Raji (cell line): ENCODE data around the gene NSMCE1.

Experiments used
- POLR2A ChIP-seq: IDR thresholded peaks from 2 replicates; pipeline ENCODE4 v1.6.1; 2011; ENCODE audit warnings: low read depth, low read length, control low read depth; ENCODE audit not compliant: insufficient read depth

NSMCE1 gene, protein sequence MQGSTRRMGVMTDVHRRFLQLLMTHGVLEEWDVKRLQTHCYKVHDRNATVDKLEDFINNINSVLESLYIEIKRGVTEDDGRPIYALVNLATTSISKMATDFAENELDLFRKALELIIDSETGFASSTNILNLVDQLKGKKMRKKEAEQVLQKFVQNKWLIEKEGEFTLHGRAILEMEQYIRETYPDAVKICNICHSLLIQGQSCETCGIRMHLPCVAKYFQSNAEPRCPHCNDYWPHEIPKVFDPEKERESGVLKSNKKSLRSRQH

DNA sequence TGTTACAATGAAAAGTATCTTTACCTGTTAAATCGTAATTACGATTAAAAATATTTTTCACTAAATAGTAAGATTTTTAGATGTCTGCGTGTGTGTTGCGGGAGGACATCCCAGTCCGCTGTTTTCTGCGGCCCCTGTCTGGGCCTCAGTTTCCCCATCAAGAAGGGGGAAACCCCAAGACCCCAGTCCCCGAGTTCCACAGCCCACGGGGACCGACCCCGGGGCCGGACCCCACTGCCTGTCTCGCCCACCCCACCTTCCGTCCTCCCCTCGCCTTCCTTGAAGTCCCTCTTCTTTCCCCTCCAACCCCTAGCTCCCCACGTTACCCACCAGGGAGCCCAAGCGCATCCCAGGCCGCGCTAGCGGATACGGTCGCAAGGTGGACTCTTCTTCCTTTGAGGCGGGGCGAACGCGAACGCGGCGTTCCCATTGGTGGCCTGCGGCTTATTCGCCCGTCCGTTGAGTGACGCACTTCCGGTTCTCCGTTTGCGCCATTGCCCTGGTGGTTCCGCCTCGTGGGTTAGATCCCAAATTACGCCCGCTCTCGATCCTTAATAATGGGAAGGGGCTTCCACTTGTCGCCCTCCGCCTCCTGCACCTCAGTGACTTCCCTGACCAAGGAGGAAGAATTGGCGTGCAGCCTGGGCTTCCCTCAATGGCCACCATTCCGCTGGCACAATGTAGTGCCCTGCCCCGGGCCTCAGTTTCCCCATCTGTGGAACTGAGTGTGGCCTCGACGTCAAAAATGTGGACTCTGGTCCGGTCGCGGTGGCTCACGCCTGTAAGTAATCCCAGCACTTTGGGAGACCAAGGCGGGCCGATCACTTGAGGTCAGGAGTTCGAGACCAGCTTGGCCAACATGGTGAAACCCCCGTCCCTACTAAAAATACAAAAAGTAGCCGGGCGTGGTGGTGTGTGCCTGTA is at the start of gene NSMCE1:
Gene NSMCE1, minus strand, starts transcription at position 397 of the 924 bp plus-strand sequence. CDS start 11,202 bp downstream, outside the sequence.
- TF ChIP-seq POLR2A: peak; percentile 87

DNA sequence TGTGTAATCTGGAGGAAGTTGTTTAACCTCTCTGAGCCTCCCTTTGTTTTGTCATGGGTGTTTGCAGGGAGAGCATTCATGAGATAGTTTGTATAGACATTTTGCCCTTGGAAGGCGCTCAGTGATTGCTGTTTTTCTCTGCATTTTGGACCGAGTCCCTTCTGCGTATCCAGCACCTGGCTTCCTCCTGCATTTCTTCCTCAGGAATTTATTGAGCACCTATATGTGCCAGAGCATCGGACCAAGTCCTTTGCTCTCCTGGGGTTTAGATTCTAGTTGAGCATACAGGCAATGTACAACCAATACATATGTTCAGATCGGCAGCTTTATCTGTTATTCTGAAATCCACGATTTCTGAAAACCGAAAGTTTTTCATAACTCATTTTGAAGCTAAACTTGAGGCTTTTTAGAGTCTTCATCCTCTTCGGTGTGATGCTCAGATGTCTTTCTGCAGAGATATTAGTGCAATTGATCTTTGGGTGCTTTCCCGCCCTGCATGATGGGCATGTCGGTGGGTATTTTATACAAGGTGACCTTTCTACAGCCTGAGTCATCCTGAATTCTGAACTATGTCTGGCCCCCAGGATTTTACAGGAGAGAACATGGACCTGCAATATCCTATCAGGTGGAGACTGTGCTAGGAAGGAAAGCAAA is 49.3 kb upstream of the NSMCE1 start:
- no peak for TF ChIP-seq POLR2A

DNA sequence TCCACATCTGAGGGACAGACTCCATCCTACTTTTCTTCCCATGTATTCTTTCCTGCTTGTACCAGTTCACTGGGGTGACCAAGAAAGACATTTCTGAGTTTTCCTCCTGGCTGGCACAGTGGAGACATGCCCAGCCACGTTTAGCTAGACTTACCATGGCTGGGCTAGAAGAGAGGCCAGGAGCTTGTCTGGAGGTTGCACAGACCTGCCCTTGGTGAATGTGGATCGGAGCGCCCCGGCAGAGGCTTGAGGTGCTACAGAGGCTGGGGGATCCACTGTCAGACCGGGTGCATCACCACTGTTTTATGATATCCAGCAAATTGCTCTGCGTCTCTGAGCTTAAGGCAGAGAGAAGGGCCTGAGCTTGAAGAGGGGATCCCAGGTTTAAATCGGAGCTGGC is 48.7 kb upstream of the NSMCE1 start:
- TF ChIP-seq POLR2A: no peak

DNA sequence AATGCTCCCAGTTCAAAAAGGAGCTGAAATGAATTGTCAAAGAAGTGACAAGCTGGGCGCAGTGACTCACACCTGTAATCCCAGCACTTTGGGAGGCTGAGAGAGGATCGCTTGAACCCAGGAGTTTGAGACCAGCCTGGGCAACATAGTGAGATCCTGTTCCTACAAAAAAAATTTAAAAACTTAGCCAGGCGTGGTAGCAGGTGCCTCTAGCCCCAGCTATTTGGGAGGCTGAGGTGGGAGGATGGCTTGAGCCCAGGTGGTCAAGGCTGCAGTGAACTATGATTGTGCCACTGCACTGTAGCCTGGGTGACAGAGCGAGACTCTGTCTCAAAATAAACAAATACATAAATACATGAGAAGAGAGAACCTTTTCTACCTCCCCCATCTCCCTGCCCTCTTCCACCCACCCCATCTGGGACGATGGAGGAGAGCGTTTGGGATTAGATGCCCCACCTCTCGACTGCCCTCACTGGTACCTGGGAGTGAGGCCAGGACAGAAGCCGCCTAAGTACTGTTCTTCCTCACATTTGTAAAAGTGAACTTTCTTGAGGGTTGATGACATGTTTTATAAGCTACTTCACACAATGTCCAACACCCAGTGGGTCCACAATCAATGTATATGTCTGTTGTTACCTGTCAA is 47.6 kb upstream of the NSMCE1 start:
- TF ChIP-seq POLR2A: no peak

DNA sequence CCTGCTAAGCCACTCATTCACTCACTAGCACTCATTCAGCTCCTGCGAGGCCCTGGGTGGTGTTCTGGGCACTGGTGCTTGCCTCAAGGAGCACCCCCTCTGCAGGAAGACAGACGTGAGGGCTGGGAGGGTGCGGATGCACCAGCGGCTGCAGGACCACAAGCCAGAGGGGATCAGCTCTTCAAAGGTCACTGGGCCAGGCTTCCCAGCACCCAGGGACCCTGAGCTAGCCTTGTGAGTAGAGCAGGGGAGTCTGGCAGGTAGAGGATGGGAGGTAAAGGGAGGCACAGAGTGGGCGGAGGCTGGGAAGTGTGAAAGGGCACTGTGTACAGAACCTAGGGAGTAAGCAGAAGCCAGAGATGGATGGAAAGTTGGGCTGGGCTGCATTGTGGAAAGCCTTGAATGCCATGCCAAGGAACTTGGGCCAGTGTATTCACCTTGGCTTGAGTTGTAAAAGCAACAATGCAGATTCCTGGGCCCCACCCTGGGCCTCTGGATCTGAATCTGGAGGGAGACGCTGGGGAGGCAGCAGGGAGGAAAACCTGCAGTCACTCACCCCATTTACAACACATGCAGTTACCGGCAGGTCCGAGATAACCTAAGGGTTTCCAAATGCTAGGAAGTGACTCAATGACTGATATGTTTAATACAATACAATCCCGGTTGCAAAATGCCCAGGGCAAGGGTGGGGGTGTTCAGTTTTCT is 46.9 kb upstream of the NSMCE1 start:
- peak; percentile 39 for TF ChIP-seq POLR2A

DNA sequence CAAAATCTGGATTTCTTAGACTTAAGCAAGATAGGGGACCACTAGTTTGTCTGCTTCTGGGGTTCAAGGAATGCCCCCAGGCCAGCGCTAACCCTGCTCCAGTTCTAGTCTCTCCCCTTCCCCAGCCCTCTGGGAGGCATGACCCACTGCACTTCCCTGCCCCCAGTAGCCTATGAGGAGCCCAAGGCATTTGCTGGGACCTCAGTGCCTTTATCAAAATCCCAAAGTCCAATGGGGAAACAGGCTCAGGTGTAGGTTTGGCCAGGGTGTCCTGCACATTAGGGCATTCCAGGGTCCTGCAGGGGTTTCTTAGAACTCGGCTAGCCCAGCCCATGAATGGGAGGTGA is 46.4 kb upstream of the NSMCE1 start:
- TF ChIP-seq POLR2A: no peak

DNA sequence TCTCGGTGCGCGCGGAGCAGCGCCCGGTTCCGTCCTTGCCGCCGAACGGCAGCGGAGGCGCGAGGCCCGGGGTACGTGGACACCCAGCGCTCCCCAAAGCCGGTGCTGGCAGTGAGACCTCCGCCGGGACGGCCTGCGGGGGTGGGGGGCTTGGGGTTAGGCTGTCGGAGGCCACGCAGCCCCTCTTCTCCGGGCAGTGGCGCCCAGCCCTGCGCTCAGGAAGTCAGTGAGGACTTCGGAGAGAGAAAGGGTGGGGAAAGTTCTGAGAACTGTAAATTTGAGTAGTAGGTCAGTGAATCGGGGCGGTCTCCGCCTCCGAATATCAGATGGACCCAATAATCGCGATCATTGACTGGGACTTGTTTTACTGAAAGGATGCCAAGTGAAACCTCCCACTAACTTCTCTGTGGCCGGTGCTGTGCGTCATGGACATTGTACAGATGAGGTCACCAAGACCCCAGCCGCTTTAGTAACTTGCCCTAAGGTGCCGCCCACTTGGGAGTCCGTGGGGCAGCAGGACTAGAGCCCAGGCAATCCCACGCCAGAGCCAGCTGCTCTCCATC is 45.7 kb upstream of the NSMCE1 start:
- TF ChIP-seq POLR2A: no peak

DNA sequence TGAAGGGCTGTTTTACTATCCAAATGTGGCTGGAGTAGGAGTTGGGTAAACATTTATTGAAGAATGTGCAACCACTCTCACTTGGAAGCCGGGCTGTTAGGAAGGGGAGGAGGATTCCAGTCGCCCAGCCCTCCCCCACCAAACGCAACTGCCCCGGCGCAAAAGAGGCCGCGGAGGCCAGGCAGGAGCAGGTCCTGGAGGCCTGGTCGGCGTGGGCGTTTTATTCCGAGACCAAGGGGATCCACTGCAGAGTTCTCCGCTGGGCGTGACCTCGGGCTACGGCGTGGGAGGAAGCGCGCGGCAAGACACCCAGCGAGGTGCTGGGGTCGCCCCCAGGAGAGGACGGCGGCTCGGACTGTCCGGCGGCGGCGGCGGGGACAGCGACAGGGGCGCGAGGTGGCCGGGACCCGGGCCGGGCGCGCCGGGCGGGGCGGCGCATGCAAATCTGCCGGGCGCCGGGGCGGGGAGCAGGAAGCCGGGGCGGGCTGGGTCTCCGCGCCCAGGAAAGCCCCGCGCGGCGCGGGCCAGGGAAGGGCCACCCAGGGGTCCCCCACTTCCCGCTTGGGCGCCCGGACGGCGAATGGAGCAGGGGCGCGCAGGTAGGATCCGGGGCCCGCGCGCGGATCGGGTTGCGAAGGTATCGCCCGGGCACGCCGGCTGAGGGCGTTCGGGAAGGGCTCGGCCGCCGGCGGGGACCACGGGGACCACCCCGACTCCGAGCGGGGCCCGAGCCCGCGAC is 45.0 kb upstream of the NSMCE1 start, which contains the start of gene IL4R:
Gene IL4R, plus strand, starts transcription at position 553 of the 739 bp plus-strand sequence. CDS start 26,230 bp downstream, outside the sequence.
- peak; percentile 64 for TF ChIP-seq POLR2A

DNA sequence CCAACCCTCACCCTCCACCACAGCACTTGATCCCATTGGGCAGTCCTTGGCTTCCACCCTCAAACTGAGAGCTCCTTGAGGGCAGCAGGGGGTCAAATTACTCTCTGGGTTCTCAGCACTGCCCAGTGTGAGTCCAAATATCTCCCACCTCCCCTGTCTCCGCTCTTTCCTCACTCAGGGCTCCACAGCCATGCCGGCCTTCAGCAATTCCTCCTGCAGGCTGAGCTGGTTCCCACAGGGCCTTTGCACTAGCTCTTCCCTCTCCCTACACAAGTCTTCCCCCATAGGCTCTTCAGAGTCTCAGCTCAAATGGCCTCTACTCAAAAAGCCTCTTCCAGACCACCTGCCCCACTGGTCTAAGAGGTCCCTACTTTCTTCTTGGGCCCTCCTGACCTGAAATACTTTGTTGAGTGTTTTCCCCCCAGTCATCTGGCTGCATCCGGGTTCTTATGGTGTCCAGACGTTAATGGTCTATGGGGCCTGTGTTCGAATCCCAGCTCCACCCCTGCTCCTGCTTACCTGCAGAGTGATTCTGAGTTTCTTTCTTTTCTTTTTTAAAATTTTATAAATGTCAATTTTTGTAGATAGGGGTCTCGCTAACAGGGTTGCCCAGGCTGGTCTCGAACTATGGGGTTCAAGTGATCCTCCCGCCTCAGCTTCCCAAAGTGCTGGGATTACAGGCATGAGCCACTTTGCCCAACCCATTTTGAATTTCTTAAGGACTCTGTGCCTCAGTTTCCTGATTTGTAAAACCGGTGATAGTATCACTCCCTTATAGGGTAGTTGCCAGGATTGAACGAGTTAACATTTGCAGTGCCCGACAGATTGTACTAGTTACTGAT is 44.2 kb upstream of the NSMCE1 start:
- TF ChIP-seq POLR2A: no peak

DNA sequence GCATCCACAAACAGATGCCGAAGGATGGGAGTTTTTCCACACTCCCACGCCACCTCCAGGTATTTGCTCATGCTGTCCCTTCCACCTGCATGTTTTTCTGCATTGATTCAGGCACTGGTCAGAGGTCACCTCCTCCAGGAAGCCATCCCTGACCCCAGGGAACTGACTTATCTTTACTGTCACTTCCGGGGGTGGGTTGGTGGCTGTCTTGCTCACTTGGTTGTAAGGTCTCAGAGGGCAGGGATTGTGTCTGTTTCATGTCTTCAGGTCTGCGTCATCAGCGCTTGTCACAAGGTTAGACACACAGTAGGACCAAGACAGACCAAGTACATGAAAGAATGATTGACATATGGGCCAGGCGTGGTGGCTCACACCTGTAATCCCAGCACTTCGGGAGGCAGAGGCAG is 43.3 kb upstream of the NSMCE1 start:
- TF ChIP-seq POLR2A: no peak

DNA sequence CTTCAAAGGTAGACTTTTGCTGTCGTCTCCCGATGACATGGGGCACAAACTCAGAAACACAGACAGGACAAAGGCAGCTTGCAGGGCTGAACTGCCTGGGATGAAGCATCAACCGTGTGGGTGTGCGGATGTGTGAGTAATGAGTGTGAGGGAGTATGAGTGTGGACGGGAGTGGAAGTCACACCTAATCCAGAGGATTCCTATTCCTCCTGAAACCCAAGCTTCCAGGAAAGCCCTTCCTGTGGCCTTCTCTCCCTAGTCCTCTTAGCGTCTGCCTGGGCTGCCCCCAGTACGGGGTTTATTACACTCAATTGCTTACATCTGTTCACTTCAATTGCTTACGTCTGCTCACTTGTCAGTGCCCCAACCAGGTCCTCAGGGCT is 42.9 kb upstream of the NSMCE1 start:
- TF ChIP-seq POLR2A: no peak

DNA sequence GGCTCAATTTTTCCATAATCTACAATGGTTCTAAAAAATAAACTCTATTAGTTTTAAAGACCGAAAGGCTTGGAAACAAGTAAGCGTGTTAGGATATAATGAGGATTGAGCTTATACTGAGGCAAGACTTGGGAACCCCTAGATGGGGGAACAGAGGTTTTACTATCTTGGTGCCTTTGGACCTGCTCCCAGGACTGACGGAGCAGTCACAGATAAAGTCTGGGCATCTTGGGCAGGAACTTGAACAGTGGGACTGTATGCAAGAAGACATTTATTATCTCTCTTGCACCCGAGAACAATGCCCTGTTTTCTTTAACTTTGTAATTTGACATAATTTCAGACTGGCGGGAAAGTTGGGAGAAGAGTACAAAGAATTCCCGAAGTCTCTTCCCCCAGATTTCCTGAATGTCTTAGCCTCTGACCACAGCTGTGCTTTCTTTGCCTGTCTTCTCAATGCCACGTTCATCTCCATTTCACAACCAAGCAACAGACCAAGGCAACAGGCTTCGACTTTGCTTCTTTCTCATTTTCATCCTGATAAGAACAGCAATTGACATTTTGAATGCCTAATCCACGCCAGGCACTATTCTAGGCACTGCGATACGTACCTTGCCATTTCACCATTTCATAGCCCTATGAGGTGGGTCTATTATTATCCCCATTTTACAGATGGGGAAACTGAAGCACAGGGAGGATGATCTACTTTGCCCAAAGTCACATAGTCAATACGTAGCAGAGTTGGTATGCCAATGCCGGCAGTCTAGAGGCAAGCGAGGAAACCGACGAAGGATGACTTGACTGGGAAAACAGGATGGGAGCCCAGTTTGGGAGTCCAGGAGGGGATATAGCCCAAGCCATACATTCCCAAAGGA is 42.2 kb upstream of the NSMCE1 start:
- no peak for TF ChIP-seq POLR2A
